ENCODE data around the gene ROBO1. TPM values are rescaled to one million over a fixed set of nuclear protein-coding genes. Genes with fewer than 3 reads are reported as not detected.
"Not testable (repeated sequence)": the region's sequence is repeated elsewhere in the genome, so short reads cannot be mapped to it uniquely, and the experiment has no call there.

ROBO1 gene
- total RNA-seq, 1 donor from 2014 or later = 3.1 TPM

DNA sequence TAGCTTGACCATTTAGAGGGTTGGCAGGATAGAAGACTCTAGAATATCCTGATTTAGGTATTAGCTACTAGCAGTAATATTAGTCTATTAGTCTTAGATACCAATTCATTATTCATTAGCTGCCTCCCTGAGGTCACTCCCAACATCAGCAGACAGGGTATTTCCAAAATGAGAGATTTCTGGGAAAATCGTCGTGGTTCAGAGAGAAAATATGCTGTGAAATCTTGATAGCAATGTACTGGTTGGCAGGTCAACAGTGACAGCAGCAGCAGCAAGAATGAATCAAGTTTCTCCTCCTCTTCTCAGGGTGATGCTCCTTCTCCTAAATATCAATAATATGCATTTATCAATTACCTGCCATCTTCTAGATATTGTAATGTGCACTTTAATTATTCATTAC is 41.3 kb upstream of the ROBO1 start:
- ChIA-PET CTCF (no interaction called here), POLR2A (no interaction called here)
- no peak for DNase-seq
- no peaks in the 10 kb centered on the region for H3K4me1 Mint-ChIP-seq
- no peak overlapping the region for H3K27ac Mint-ChIP-seq
- ATAC-seq (ENCODE audit: low read depth) = no peak
- TF ChIP-seq, protein P1, sequence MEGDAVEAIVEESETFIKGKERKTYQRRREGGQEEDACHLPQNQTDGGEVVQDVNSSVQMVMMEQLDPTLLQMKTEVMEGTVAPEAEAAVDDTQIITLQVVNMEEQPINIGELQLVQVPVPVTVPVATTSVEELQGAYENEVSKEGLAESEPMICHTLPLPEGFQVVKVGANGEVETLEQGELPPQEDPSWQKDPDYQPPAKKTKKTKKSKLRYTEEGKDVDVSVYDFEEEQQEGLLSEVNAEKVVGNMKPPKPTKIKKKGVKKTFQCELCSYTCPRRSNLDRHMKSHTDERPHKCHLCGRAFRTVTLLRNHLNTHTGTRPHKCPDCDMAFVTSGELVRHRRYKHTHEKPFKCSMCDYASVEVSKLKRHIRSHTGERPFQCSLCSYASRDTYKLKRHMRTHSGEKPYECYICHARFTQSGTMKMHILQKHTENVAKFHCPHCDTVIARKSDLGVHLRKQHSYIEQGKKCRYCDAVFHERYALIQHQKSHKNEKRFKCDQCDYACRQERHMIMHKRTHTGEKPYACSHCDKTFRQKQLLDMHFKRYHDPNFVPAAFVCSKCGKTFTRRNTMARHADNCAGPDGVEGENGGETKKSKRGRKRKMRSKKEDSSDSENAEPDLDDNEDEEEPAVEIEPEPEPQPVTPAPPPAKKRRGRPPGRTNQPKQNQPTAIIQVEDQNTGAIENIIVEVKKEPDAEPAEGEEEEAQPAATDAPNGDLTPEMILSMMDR (IDR thresholded peaks at IDR 0.05) = no peak
- intact Hi-C loops (cut with micrococcal nuclease) = no loop called here
- no peaks in the 10 kb centered on the region for H3K36me3 Mint-ChIP-seq (ENCODE audit: low read depth)
- H3K9me3 Mint-ChIP-seq = peaks cover 7% of the 10 kb centered on the region
- H3K27me3 Mint-ChIP-seq = no peaks in the 10 kb centered on the region
- H3K4me3 Mint-ChIP-seq = no peak overlapping the region

- Mint-ChIP-seq H3K4me1 (no peaks in the 10 kb centered on the region), H3K36me3 (ENCODE audit: low read depth) (no peaks in the 10 kb centered on the region), H3K27ac (no peak overlapping the region), H3K9me3 (peaks cover 6% of the 10 kb centered on the region), H3K4me3 (no peak overlapping the region), H3K27me3 (no peaks in the 10 kb centered on the region)
- intact Hi-C loops (cut with micrococcal nuclease) = no loop called here
- DNase-seq = no peak
- CTCF ChIA-PET = no interaction called here
- ATAC-seq (ENCODE audit: low read depth) = no peak
- TF ChIP-seq, protein P1 (IDR thresholded peaks at IDR 0.05) = no peak
- POLR2A ChIA-PET = no interaction called here
Measured at GRCh38 chr3:79808515-79808914, 40.7 kb upstream of the ROBO1 start.

- POLR2A ChIA-PET; H3K27me3 Mint-ChIP-seq; H3K4me1 Mint-ChIP-seq; H3K4me3 Mint-ChIP-seq; DNase-seq; CTCF ChIA-PET; H3K36me3 Mint-ChIP-seq (ENCODE audit: low read depth); intact Hi-C loops (cut with micrococcal nuclease); H3K27ac Mint-ChIP-seq; ATAC-seq (ENCODE audit: low read depth); H3K9me3 Mint-ChIP-seq: not testable (repeated sequence)
Measured at GRCh38 chr3:79790177-79790576, 22.4 kb upstream of the ROBO1 start.

DNA sequence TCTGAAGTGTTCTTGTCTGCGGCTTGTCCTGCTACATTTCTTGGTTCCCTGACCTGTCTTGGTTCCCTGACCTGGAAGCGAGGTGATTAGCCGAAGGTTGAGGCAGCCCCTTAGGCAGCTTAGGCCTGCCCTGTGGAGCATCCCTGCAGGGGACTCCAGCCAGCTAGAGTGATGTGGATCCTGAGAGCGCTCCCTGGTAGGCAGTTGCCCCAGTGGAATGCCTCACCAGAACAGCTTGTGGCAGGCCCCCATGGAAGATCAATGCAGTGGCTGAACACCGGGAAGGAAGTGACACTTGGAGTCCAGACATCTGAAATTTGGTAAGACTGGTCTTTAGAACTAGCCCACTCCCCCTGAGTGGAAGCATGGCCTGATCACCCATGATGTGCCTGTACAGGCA is 5.5 kb upstream of the ROBO1 start:
- DNase-seq (no peak), ATAC-seq (ENCODE audit: low read depth) (no peak)
- H3K27ac Mint-ChIP-seq = no peak overlapping the region
- peaks cover 4% of the 10 kb centered on the region for H3K9me3 Mint-ChIP-seq
- H3K36me3 Mint-ChIP-seq (ENCODE audit: low read depth) = no peaks in the 10 kb centered on the region
- POLR2A ChIA-PET = no interaction called here
- H3K27me3 Mint-ChIP-seq = no peaks in the 10 kb centered on the region
- intact Hi-C loops (cut with micrococcal nuclease) = no loop called here
- H3K4me1 Mint-ChIP-seq = no peaks in the 10 kb centered on the region
- TF ChIP-seq, protein P1 (IDR thresholded peaks at IDR 0.05) = no peak
- no peak overlapping the region for H3K4me3 Mint-ChIP-seq
- CTCF ChIA-PET = no interaction called here

GRCh38 chr3:79769229-79769628 is 1.4 kb upstream of the ROBO1 start:
- no peaks in the 10 kb centered on the region for H3K36me3 Mint-ChIP-seq (ENCODE audit: low read depth)
- CTCF ChIA-PET = no interaction called here
- ATAC-seq (ENCODE audit: low read depth) (no peak), DNase-seq (no peak)
- H3K9me3 Mint-ChIP-seq = no peaks in the 10 kb centered on the region
- TF ChIP-seq, protein P1 (IDR thresholded peaks at IDR 0.05) = no peak
- intact Hi-C loops (cut with micrococcal nuclease) = no loop called here
- H3K27ac Mint-ChIP-seq = no peak overlapping the region
- H3K4me3 Mint-ChIP-seq = no peak overlapping the region
- H3K27me3 Mint-ChIP-seq = peaks cover 2% of the 10 kb centered on the region
- POLR2A ChIA-PET = no interaction called here
- H3K4me1 Mint-ChIP-seq = no peaks in the 10 kb centered on the region

DNA sequence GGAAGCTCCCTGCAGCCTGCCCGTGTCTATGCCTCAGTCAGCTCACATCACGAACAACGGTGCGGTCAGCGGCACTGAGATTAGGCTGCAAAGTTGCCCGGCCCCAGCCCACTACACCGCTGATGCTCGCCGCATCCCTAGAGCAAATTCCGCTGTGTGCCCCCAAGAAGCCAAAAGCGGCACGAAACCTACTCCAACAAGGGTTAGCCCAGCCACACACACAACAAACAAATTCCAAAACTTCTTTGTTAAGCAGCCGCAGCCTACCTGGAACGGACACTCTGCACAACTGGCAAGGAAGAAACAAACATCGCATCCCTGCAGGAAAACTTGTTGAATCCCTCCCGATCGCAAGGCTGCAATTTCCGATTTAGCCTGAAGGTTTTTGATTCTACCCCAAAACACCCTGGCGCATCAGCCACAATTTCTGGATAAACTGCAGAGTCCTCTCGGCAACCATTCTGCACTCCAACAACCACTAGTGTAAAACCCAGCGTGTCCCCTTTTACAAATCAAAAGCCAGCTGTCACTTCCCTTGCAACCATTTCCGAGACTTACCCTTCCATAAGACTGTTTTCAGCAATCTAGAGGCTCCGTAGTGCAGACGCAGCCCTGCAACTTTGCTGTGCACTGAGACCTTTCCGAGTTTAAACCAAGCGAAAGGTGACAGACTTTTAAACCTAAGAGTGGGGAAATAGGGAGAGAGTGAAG is 449 bp downstream of the ROBO1 start:
- intact Hi-C loops (cut with micrococcal nuclease) = no loop called here
- no peaks in the 10 kb centered on the region for H3K4me1 Mint-ChIP-seq
- ATAC-seq (ENCODE audit: low read depth) (no peak), DNase-seq (no peak)
- POLR2A ChIA-PET = no interaction called here
- H3K27me3 Mint-ChIP-seq = peaks cover 2% of the 10 kb centered on the region
- no peak overlapping the region for H3K27ac Mint-ChIP-seq
- H3K9me3 Mint-ChIP-seq = peaks cover 4% of the 10 kb centered on the region
- TF ChIP-seq, protein P1 (IDR thresholded peaks at IDR 0.05) = no peak
- CTCF ChIA-PET = no interaction called here
- H3K36me3 Mint-ChIP-seq (ENCODE audit: low read depth) = no peaks in the 10 kb centered on the region
- H3K4me3 Mint-ChIP-seq = no peak overlapping the region

Data from activated B cell treated with CpG ODN at 0.5 μM for 24 hours (primary cell).